ENCODE data around the gene STARD3. TPM values are rescaled to one million over a fixed set of nuclear protein-coding genes. Genes with fewer than 3 reads are reported as not detected.
"Not testable (repeated sequence)": the region's sequence is repeated elsewhere in the genome, so short reads cannot be mapped to it uniquely, and the experiment has no call there.

STARD3 gene
- total RNA-seq, 2 donors from 2014 or later, result 37.2 to 44.3 TPM

GRCh38 chr17:39700148-39700987 is 63.4 kb downstream of the STARD3 start:
- intact Hi-C loops (cut with DNase I, micrococcal nuclease), result no loop called here
- ATAC-seq (peak; percentile 34), DNase-seq (peak in 1 of 2 donors; percentile 49)

GRCh38 chr17:39701012-39701783 is 64.3 kb downstream of the STARD3 start:
- intact Hi-C loops (cut with DNase I, micrococcal nuclease), result no loop called here
- peak; percentile 68 for ATAC-seq
- peak; percentile 78 to 88 for DNase-seq

GRCh38 chr17:39701784-39702422 is 65.0 kb downstream of the STARD3 start:
- ATAC-seq (no peak), DNase-seq (no peak)
- intact Hi-C loops (cut with DNase I, micrococcal nuclease), result no loop called here

DNA sequence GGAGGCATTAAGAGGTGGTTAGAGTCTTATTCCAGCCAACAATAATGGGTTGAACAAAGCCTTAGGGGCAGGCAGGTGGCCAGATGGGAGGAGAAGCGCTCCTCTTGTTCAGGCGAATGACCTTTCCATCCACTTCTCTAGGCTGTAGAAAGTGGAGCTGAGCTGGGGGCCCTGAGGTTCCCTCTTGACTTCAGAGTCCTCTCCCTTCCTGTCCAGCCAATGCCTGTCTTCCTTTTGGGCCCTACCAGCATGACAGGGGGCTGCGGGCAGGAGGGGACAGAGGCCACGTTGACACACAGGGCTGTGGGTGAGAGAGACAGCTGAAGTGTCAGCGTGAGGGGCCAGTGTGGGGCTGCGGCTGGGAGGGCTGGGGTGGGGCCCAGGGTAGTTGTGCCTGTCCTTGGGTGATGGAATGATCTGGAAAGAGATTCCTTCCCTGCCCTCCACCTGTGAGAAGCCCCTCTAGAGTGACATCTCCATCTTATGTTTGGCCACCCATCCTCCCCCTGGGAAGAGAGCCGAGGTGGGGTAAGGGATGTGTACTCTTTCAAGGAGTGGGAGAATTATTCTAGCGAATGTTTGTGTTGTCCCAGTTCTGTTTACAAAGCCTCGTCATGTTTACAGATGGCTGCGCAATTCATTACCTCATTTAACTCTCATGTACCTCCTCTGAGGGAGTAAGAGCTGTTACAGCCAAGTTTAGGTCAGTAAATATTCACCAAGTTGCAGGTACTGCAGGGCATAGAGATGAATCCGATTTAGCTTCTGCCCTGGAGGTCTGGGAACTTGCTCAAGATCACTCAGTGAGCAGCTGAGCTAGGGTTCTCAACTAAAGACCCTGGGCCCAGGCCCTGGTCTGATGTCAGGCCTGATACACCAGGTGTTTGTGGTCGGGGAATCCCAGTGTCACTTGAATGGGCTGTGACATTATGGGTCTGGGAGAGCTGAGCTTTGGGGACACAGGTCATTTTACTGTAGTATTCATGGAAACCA is 66.3 kb downstream of the STARD3 start:
- no peak for ATAC-seq
- DNase-seq, result no peak
- intact Hi-C loops (cut with DNase I, micrococcal nuclease), result no loop called here

DNA sequence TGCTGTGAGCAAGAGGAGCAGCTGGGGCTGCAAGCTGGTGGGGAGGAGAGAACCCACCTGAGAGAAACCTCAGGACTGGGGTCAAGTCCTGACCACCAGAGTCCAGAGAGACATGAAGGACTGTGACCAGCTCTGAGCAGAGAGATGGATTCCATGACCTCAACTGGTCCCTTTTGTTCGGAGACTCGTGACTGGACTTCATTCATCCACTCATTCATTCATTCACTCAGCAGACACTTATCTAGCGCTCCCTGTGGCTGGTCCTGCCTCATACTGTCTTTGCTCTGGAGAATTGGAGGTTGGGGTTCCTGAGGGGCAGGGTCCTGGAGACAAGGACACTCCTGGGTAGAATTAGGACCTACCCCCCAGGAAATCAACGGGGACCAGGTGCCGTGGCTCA is 67.0 kb downstream of the STARD3 start:
- no peak for ATAC-seq
- intact Hi-C loops (cut with DNase I, micrococcal nuclease), result no loop called here
- DNase-seq, result no peak

GRCh38 chr17:39704821-39705551 is 68.0 kb downstream of the STARD3 start:
- intact Hi-C loops (cut with DNase I, micrococcal nuclease), result no loop called here
- no peak for ATAC-seq
- DNase-seq, result no peak

DNA sequence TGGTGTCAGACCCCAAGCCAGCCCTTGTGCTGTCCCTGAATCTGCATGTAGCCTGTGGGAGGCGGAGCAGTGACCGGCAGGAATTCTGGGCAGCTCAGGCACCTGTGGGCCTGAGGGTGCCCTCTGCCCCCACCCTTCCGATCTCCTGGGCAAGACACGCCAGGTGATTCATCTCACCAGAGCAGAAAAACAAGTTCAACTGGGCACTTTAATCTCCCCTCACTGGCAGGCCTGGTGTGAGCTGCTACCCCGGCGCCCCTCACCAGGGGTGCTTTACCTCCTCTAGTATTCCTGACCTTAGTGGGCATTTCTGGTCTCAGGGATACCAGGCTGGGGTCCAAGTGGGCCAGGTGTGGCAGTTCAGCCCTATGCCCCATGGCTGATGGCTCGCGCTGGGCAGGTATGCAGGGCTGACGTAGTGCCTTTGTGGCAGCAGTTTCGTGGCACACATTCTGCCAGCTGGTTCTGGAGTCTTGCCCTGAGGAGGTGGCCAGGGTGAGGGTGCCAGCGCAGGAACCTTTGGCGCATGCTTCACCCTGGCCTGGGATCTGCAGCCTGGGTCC is 68.9 kb downstream of the STARD3 start:
- ATAC-seq, result peak; percentile 62
- intact Hi-C loops (cut with DNase I, micrococcal nuclease), result no loop called here
- DNase-seq, result peak; percentile 66 to 85

DNA sequence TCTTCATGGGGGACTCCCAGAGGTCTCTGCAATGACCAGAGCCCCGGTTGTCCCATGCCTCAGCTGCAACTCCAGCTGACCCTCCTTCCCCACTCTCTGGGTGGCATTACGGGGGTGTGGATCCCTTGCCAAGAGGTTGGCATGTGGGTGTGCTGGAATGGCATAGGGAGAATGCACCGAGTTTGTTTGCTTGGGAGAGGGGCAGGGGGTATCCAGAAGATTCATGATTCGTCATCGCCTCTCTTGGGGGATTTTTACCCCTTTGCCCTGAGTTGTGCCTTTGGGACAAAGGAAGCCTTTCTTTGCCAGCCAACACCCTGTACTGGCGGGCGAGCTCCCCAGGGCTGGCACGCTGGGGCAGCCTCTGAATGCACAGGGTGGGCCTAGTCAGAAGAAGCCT is 69.4 kb downstream of the STARD3 start:
- intact Hi-C loops (cut with DNase I, micrococcal nuclease), result no loop called here
- ATAC-seq (peak; percentile 6), DNase-seq (no peak)

GRCh38 chr17:39706921-39707337 is 70.0 kb downstream of the STARD3 start:
- DNase-seq (peak; percentile 71 to 82), ATAC-seq (peak; percentile 75)
- intact Hi-C loops (cut with DNase I, micrococcal nuclease), result no loop called here

- ATAC-seq (no peak), DNase-seq (no peak)
- intact Hi-C loops (cut with DNase I, micrococcal nuclease), result no loop called here
Measured at GRCh38 chr17:39709319-39709997, 72.5 kb downstream of the STARD3 start.

DNA sequence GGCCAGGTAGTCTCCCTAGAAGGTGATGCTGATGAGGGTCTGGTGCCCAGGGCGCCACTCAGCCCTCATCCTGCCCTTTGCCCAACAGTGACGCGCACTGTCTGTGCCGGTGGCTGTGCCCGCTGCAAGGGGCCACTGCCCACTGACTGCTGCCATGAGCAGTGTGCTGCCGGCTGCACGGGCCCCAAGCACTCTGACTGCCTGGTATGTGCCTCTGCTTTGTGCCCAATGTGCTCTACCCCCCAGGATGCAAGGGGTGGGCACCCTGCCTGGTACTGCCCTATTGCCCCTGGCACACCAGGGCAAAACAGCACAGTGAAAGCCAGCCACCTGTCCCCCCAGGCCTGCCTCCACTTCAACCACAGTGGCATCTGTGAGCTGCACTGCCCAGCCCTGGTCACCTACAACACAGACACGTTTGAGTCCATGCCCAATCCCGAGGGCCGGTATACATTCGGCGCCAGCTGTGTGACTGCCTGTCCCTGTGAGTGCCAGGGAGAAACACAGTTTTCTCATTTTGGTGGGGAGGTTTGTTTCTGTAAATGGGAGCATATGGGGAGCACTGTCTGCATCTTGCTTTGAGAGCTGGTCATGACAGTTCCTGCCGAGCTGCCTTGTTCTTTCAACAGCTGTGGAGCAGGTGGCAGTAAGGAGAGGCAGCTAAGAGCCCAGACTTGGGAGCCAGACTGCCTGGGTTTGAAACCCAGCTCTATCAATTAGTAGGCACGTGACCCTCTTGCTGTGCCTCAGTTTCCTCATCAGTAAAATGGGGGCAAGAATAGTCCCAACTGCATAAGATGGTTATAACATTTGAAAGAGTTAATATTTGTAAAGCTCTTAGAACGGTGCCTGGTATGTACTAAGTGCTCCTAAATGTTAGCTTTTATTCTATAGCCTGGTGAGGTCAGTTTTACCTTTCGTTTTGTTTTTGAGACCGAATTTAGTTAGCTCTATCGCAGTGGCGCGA is 73.3 kb downstream of the STARD3 start:
- ATAC-seq (no peak), DNase-seq (no peak)
- intact Hi-C loops (cut with DNase I, micrococcal nuclease), result no loop called here

DNA sequence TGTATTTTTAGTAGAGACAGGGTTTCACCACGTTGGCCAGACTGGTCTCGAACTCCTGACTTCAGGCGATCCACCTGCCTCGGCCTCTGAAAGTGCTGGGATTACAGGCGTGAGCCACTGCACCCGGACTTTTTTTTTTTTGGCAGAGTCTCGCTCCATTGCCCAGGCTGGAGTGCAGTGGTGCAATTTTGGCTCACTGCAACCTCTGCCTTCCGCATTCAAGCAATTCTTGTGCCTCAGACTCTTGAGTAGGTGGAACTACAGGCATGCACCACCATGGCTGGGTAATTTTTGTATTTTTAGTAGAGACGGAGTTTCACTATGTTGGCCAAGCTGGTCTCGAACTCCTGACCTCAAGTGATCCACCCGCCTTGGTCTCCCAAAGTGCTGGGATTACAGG is 74.1 kb downstream of the STARD3 start:
- DNase-seq; ATAC-seq; intact Hi-C loops (cut with DNase I, micrococcal nuclease): not testable (repeated sequence)

GRCh38 chr17:39711851-39712250 is 74.9 kb downstream of the STARD3 start:
- DNase-seq, result no peak
- intact Hi-C loops (cut with DNase I, micrococcal nuclease), result no loop called here
- no peak for ATAC-seq

All from left colon (tissue), 2 donors.